Muscle of leg (tissue), 11 donors: ENCODE results near the gene MYO7A. TPM values are rescaled to one million over a fixed set of nuclear protein-coding genes. Genes with fewer than 3 reads are reported as not detected.
A peak's percentile ranks its signal among the peaks of the same experiment; 100 is the strongest.

Experiments
- DNase-seq: peaks from one replicate; pipeline ENCODE4 v3.0.0; 2013
- H3K27ac ChIP-seq: one replicate; pipeline ENCODE4 v1.5.1; 2013; ENCODE audit warnings: mild to moderate bottlenecking, low read length, control low read depth
- H3K27me3 ChIP-seq: one replicate; pipeline ENCODE4 v1.6.1; 2013; ENCODE audit warnings: low read length; ENCODE audit not compliant: control insufficient read depth, insufficient read depth
- H3K36me3 ChIP-seq: one replicate; pipeline ENCODE4 v1.6.1; 2013; ENCODE audit warnings: low read length; ENCODE audit not compliant: control insufficient read depth, insufficient read depth
- H3K4me1 ChIP-seq: one replicate; pipeline ENCODE4 v1.6.1; 2013; ENCODE audit warnings: low read length; ENCODE audit not compliant: control insufficient read depth, insufficient read depth
- H3K4me3 ChIP-seq: one replicate; pipeline ENCODE4 v1.5.1; 2013; ENCODE audit warnings: low read length, control low read depth
- H3K9me3 ChIP-seq: replicated peaks from 2 replicates; pipeline ENCODE4 v1.6.1; 2013; ENCODE audit warnings: low read depth, low read length; ENCODE audit not compliant: control insufficient read depth
- WGBS: methylation state at CpG from one replicate; pipeline ENCODE4 v1.1.5; 2013; ENCODE audit warnings: missing lambda C conversion rate; ENCODE audit not compliant: insufficient coverage; 5-methylcytosine and 5-hydroxymethylcytosine counted together
- polyA plus RNA-seq, 8 donors: library from polyadenylated mRNA; unstranded; fragments of 120-200 nt; gene quantifications; one replicate each; pipeline versions ENCODE4 v1.2.1 to v1.2.3, GENCODE V29; 2013; ENCODE audit warnings: inconsistent platforms in 1 of 8, low replicate concordance in 1 of 8; ENCODE audit not compliant: insufficient read length in 8 of 8, insufficient read depth in 1 of 8
- total RNA-seq: library from RNA; stranded (reverse); fragments of 120-200 nt; gene quantifications from one replicate; pipeline ENCODE4 v1.2.4, GENCODE V29; 2013

Gene MYO7A
- total and polyA plus RNA-seq, 9 donors: 2.2 to 6.5 (median 3.8) TPM

- 77% methylated on average over 17 of the region's 21 CpGs for WGBS
- no peaks in the 10 kb centered on the region for H3K9me3 ChIP-seq
- peaks cover 1% of the 10 kb centered on the region for H3K27me3 ChIP-seq
- H3K4me3 ChIP-seq: no peak overlapping the region
- H3K36me3 ChIP-seq: no peaks in the 10 kb centered on the region
- no peak for DNase-seq
- H3K27ac ChIP-seq: no peak overlapping the region
- peaks cover 12% of the 10 kb centered on the region for H3K4me1 ChIP-seq
Observed at GRCh38 chr11:77182542-77183430, 54.7 kb downstream of the MYO7A start.

- H3K36me3 ChIP-seq: no peaks in the 10 kb centered on the region
- H3K4me3 ChIP-seq: no peak overlapping the region
- no peak overlapping the region for H3K27ac ChIP-seq
- 92% methylated on average over 2 of the region's 4 CpGs for WGBS
- H3K27me3 ChIP-seq: peaks cover 2% of the 10 kb centered on the region
- peaks cover 13% of the 10 kb centered on the region for H3K4me1 ChIP-seq
- DNase-seq: no peak
- H3K9me3 ChIP-seq: no peaks in the 10 kb centered on the region
Observed at GRCh38 chr11:77183431-77183984, 55.5 kb downstream of the MYO7A start.

- Histone ChIP-seq H3K27ac (no peak overlapping the region), H3K4me1 (peaks cover 14% of the 10 kb centered on the region), H3K36me3 (no peaks in the 10 kb centered on the region), H3K4me3 (no peak overlapping the region), H3K9me3 (no peaks in the 10 kb centered on the region), H3K27me3 (peaks cover 2% of the 10 kb centered on the region)
- no peak for DNase-seq
- WGBS: 79% methylated on average over 10 of the region's 15 CpGs
Observed at GRCh38 chr11:77184136-77184860, 56.3 kb downstream of the MYO7A start.

- Histone ChIP-seq H3K9me3 (no peaks in the 10 kb centered on the region), H3K36me3 (no peaks in the 10 kb centered on the region), H3K27me3 (peaks cover 2% of the 10 kb centered on the region), H3K4me3 (no peak overlapping the region), H3K27ac (no peak overlapping the region), H3K4me1 (peaks cover 12% of the 10 kb centered on the region)
- WGBS: no CpG with 5 or more reads among the region's 1 CpG
- no peak for DNase-seq
Observed at GRCh38 chr11:77186302-77186701, 58.3 kb downstream of the MYO7A start.

- H3K27ac ChIP-seq: no peak overlapping the region
- WGBS: 70% methylated on average over 7 of the region's 9 CpGs
Observed at GRCh38 chr11:77187111-77187750, 59.2 kb downstream of the MYO7A start.

GRCh38 chr11:77187776-77188632, 60.0 kb downstream of the MYO7A start:
- no peaks in the 10 kb centered on the region for H3K36me3 ChIP-seq
- 0% methylated on average over 2 of the region's 7 CpGs for WGBS
- H3K4me1 ChIP-seq: peaks cover 12% of the 10 kb centered on the region
- no peaks in the 10 kb centered on the region for H3K9me3 ChIP-seq
- H3K4me3 ChIP-seq: no peak overlapping the region
- peaks cover 2% of the 10 kb centered on the region for H3K27me3 ChIP-seq
- peak; percentile 88 for DNase-seq
- no peak overlapping the region for H3K27ac ChIP-seq

More at GRCh38 chr11:77187111-77187750, 59.2 kb downstream of the MYO7A start:
- H3K36me3 ChIP-seq: no peaks in the 10 kb centered on the region
- peaks cover 2% of the 10 kb centered on the region for H3K27me3 ChIP-seq
- H3K9me3 ChIP-seq: no peaks in the 10 kb centered on the region
- DNase-seq: no peak
- peaks cover 12% of the 10 kb centered on the region for H3K4me1 ChIP-seq
- H3K4me3 ChIP-seq: no peak overlapping the region

GRCh38 chr11:77188633-77189491, 60.8 kb downstream of the MYO7A start:
- Histone ChIP-seq H3K4me1 (peaks cover 12% of the 10 kb centered on the region), H3K27me3 (peaks cover 2% of the 10 kb centered on the region), H3K36me3 (no peaks in the 10 kb centered on the region), H3K27ac (no peak overlapping the region), H3K4me3 (no peak overlapping the region), H3K9me3 (no peaks in the 10 kb centered on the region)
- peak; percentile 58 for DNase-seq
- WGBS: 88% methylated on average over 7 of the region's 18 CpGs

- DNase-seq: no peak
- Histone ChIP-seq H3K27me3 (peaks cover 2% of the 10 kb centered on the region), H3K27ac (no peak overlapping the region), H3K9me3 (no peaks in the 10 kb centered on the region), H3K36me3 (no peaks in the 10 kb centered on the region), H3K4me3 (no peak overlapping the region), H3K4me1 (peaks cover 12% of the 10 kb centered on the region)
- WGBS: 89% methylated on average over 28 of the region's 28 CpGs
Observed at GRCh38 chr11:77189588-77190210, 61.7 kb downstream of the MYO7A start.
